Right lobe of liver (tissue), 6 donors: ENCODE data around the gene RRP8. TPM values are rescaled to one million over a fixed set of nuclear protein-coding genes. Genes with fewer than 3 reads are reported as not detected.
A peak's percentile ranks its signal among the peaks of the same experiment; 100 is the strongest.

ENCODE experiments used
- ATAC-seq, 4 donors: fragments of 200-7000 bp; cut with Tn5 transposase; one replicate each; pipeline ENCODE4 v1.9.1; 2020; ENCODE audit warnings: mild to moderate bottlenecking in 4 of 4, moderate library complexity in 4 of 4
- DNase-seq, 3 donors: peaks; one replicate each; pipeline ENCODE4 v3.0.0-alpha.2; 2020
- H3K27ac ChIP-seq, 3 donors: fragments of 200-600 bp; one replicate each; pipeline ENCODE4 v1.8.0; 2022
- H3K27me3 ChIP-seq, 2 donors: fragments of 200-600 bp; one replicate each; pipeline ENCODE4 v1.8.0; 2022
- H3K36me3 ChIP-seq, 4 donors: fragments of 200-600 bp; sonication (generic) in 1 of 4; one replicate each; pipeline versions ENCODE4 v1.5.1 to v1.8.0; 2017 to 2022; ENCODE audit warnings: control low read depth in 1 of 4
- H3K4me1 ChIP-seq, 4 donors: fragments of 200-600 bp; sonication (generic) in 1 of 4; one replicate each; pipeline versions ENCODE4 v1.5.1 to v1.8.0; 2017 to 2022; ENCODE audit warnings: control low read depth in 1 of 4
- H3K4me3 ChIP-seq, 3 donors: fragments of 200-600 bp; one replicate each; pipeline ENCODE4 v1.8.0; 2022
- H3K9me3 ChIP-seq, 4 donors: fragments of 200-600 bp; sonication (generic) in 1 of 4; one replicate each; pipeline versions ENCODE4 v1.5.1 to v1.8.0; 2017 to 2022; ENCODE audit warnings: control low read depth in 1 of 4
- POLR2A ChIP-seq: fragments of 450-650 bp; IDR thresholded peaks from one replicate; pipeline ENCODE4 v1.6.1; 2017; ENCODE audit warnings: antibody characterized with exemption, mild to moderate bottlenecking
- WGBS: methylation state at CpG from one replicate; pipeline ENCODE4 v1.1.6; 2018; ENCODE audit warnings: low coverage, low lambda C conversion rate; ENCODE audit not compliant: insufficient coverage; ENCODE audit errors: missing lambda C conversion rate; 5-methylcytosine and 5-hydroxymethylcytosine counted together
- intact Hi-C, 2 donors: fragments of 100-400 bp; cut with DNase I; formaldehyde crosslinking; loops; one replicate each; pipeline versions ENCODE4 v1.11.2 to v1.14.1; 2022
- total RNA-seq, 6 experiments: library from RNA; depleted of rRNA in 2 of 6; stranded (reverse); fragments of >200 nt in 2 of 6; fragmentation: NEBNext Ultra II Directional in 3 of 6; extraction: Animal tissue kit (Norgen Biotek cat#: 25700) in 3 of 6; gene quantifications; one replicate each; pipeline versions ENCODE4 v1.1.0 to v1.2.4, GENCODE V29; 2016 to 2023
- TF ChIP-seq, protein P1 (sequence below), 4 donors: fragments of 200-600 bp in 3 of 4; fragments of 450-650 bp in 1 of 4; IDR thresholded peaks; one replicate each; pipeline versions ENCODE4 v1.5.1 to v1.8.0; 2016 to 2022; ENCODE audit warnings: antibody characterized with exemption in 4 of 4, mild to moderate bottlenecking in 2 of 4
- donor health status: DM: no; HTN: yes; CAD: no.
- donor health status: DM: no; HTN: no; CAD: no.
- donor health status: DM: no; HTN: no; CAD: no.
- donor health status: DM: no; HTN: yes; CAD: no.
- donor health status: DM: no; HTN: yes; CAD: no.

Gene RRP8
- total RNA-seq, 6 experiments from 2014 or later, result 11.3 to 17.1 (median 14.2) TPM

DNA sequence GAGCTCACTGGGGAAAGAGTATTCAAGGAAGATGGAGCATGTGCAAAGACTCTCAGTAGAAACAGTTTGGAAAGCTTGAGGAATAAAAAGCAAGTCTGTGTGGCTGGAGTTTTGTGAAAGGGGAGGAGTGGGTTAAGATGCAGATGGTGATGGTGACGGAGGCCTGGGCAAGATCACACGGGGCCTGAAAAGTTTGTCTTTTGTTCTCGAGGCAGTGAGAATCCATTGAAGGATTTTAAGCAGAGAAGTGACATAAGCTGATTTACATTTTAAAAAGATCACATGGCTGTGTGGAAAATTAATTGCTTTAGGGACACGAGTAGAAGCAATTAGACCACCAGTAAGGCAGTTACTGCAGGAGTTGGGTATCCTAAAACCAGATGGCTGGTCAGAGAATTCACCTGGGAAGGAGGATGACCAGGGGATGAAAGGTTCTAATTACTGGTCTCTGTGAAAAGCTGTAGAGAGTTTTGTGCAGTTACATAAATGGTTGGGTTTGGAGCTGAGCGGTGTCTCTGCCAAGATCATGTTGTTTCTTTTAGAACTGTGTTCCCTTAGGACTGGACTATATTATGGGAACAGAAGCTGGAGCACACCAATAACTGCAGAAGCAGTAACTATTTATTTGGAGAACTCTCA, 7.1 kb downstream of the RRP8 start:
- Histone ChIP-seq H3K27me3 (no peaks in the 10 kb centered on the region), H3K36me3 (peaks cover 0 to 34% (median 13%) of the 10 kb centered on the region in 4 donors), H3K4me1 (peaks cover 0 to 20% (median 5%) of the 10 kb centered on the region in 4 donors), H3K4me3 (no peak overlapping the region), H3K9me3 (no peaks in the 10 kb centered on the region), H3K27ac (no peak overlapping the region)
- intact Hi-C loops, result no loop called here
- no peak for TF ChIP-seq POLR2A
- TF ChIP-seq, protein P1, sequence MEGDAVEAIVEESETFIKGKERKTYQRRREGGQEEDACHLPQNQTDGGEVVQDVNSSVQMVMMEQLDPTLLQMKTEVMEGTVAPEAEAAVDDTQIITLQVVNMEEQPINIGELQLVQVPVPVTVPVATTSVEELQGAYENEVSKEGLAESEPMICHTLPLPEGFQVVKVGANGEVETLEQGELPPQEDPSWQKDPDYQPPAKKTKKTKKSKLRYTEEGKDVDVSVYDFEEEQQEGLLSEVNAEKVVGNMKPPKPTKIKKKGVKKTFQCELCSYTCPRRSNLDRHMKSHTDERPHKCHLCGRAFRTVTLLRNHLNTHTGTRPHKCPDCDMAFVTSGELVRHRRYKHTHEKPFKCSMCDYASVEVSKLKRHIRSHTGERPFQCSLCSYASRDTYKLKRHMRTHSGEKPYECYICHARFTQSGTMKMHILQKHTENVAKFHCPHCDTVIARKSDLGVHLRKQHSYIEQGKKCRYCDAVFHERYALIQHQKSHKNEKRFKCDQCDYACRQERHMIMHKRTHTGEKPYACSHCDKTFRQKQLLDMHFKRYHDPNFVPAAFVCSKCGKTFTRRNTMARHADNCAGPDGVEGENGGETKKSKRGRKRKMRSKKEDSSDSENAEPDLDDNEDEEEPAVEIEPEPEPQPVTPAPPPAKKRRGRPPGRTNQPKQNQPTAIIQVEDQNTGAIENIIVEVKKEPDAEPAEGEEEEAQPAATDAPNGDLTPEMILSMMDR (IDR thresholded peaks at IDR 0.05), result no peak
- no peak for DNase-seq
- WGBS, result 72% methylated on average over 5 of the region's 5 CpGs
- no peak for ATAC-seq

DNA sequence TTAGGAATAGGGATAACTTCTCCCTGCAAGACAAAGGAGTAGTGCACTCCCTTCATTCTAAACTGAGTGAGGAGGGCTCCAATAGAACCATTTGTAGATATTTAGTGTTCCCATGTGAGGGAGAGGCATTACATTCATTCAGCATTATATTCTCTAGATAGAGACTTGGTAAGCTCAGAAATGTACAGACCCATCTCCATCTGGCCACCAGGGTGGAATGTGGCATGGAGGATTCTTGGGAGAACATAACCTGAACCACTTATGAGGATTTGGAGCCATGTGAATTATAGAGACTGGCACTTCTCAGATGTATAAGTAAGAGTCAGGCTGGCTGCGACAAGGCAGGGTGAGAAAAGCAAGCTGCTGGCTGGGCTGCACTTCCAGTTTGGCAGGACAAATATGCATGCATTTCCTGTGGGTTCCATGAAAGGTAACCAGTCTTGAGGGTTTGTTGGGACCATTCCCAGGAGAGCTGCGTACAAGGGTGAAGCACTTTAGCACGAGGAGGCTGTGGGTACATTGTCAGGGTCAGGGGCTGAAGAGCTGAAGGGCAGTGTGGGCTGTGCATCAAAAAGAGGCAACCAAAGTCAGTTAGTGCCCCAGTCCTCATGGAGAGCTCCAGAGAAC, 9.2 kb downstream of the RRP8 start:
- WGBS, result 73% methylated on average over 3 of the region's 3 CpGs

DNA sequence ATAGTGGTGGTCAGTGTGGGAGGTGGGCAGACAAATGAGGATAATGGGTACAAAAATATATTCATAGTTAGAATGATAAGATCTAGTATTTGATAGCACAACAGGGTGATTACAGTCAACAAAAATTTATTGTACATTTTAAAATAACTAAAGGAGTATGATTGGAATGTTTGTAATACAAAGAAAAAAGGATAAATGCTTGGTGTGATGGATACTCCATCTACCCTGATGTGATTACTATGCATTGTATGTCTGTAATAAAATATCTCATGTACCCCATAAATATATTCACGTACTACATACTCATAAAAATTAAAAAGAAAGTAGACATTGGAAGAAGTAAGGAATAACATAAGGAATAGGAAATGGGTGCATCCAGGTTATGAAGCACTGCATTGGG, 15.4 kb downstream of the RRP8 start:
- TF ChIP-seq POLR2A, result no peak
- no peak for DNase-seq
- intact Hi-C loops, result no loop called here
- H3K27ac ChIP-seq, result no peak overlapping the region
- no peaks in the 10 kb centered on the region for H3K9me3 ChIP-seq
- H3K4me1 ChIP-seq, result no peaks in the 10 kb centered on the region
- 92% methylated on average over 1 of the region's 1 CpG for WGBS
- no peaks in the 10 kb centered on the region for H3K27me3 ChIP-seq
- peaks cover 0 to 2% (median 0%) of the 10 kb centered on the region in 4 donors for H3K36me3 ChIP-seq
- no peak for ATAC-seq
- H3K4me3 ChIP-seq, result no peak overlapping the region

More for the DNA sequence above, 9.2 kb downstream of the RRP8 start:
- no peaks in the 10 kb centered on the region for H3K27me3 ChIP-seq
- ATAC-seq (no peak), DNase-seq (no peak)
- H3K4me3 ChIP-seq, result no peak overlapping the region
- TF ChIP-seq, protein P1 (IDR thresholded peaks at IDR 0.05), result no peak
- TF ChIP-seq POLR2A, result no peak
- peaks cover 0 to 14% (median 4%) of the 10 kb centered on the region in 4 donors for H3K4me1 ChIP-seq
- peaks cover 0 to 13% (median 5%) of the 10 kb centered on the region in 4 donors for H3K36me3 ChIP-seq
- no peak overlapping the region for H3K27ac ChIP-seq
- intact Hi-C loops, result no loop called here
- no peaks in the 10 kb centered on the region for H3K9me3 ChIP-seq

DNA sequence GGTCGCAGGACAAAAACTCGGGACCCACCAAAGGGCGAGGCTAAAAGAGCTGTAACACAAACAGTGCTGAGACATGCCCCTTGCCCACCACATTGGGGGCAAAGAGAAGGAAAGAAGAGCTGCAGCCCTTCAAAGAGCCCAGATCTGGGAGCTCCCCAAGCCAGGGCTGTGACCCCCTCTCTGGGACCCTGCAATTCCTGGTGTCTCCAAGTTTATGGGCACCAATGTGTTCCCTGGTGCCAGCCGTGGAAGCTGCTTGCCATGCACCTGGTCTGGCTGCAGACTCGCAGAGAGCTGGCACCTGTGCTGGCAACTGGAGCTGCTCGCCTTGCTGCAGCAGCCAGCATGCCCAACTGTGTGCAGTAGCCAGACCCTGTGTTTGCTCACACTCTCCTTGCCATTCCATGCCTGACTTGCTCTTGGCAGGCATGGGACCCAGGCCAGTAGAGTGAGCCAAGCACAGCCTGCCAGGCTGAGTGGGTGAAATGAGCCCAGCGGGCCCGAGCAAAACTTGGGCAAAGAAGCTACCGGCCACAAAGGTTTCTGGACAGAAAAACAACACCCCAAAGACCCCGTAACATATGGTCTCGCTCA, 16.0 kb downstream of the RRP8 start:
- DNase-seq (peak; percentile 52 to 88 (median 81)), ATAC-seq (peak; percentile 93 to 100 (median 96))
- TF ChIP-seq POLR2A, result no peak
- TF ChIP-seq, protein P1 (IDR thresholded peaks at IDR 0.05), result no peak
- Histone ChIP-seq H3K4me1 (no peaks in the 10 kb centered on the region), H3K9me3 (no peaks in the 10 kb centered on the region), H3K27me3 (no peaks in the 10 kb centered on the region), H3K27ac (no peak overlapping the region), H3K36me3 (peaks cover 0 to 2% (median 0%) of the 10 kb centered on the region in 4 donors), H3K4me3 (no peak overlapping the region)
- intact Hi-C loops, result no loop called here
- 50% methylated on average over 8 of the region's 11 CpGs for WGBS
